NCI-H82 (cell line): ENCODE data around the gene ART3.
"Not testable (repeated sequence)": the region's sequence is repeated elsewhere in the genome, so short reads cannot be mapped to it uniquely, and the experiment has no call there.

Source experiments
- DNase-seq: peaks from one replicate; lab custom pipeline; 2025; lab: John Stamatoyannopoulos, UW

ART3 gene, protein sequence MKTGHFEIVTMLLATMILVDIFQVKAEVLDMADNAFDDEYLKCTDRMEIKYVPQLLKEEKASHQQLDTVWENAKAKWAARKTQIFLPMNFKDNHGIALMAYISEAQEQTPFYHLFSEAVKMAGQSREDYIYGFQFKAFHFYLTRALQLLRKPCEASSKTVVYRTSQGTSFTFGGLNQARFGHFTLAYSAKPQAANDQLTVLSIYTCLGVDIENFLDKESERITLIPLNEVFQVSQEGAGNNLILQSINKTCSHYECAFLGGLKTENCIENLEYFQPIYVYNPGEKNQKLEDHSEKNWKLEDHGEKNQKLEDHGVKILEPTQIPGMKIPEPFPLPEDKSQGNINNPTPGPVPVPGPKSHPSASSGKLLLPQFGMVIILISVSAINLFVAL

GRCh38 chr4:76074468-76074867 is at the start of gene ART3:
TSS of gene ART3 (plus strand) at chr4:76074709. CDS start at chr4:76075890, 1,181 bp downstream.
- DNase-seq, result no peak

DNA sequence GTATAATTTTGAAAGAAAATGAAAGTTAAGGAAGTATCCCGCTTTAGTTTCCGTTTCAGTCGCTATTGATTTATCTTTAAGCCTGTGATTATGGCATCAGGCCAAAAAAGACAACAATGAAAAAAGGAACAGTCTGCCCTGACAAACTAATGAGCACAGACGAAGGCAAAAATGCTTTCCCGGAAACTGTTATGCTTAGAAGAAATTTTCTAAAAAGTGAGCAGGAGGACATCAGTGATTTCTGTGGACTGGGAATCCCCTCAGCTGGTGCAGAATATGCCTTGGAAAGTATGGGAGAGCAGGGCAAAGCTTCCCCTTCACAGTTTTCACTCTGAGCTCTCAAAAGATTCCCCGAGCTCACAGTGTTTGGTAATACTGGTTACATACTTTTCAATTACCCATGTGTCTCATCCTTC is 46.2 kb upstream of the ART3 start:
- peak; percentile 52 for DNase-seq

DNA sequence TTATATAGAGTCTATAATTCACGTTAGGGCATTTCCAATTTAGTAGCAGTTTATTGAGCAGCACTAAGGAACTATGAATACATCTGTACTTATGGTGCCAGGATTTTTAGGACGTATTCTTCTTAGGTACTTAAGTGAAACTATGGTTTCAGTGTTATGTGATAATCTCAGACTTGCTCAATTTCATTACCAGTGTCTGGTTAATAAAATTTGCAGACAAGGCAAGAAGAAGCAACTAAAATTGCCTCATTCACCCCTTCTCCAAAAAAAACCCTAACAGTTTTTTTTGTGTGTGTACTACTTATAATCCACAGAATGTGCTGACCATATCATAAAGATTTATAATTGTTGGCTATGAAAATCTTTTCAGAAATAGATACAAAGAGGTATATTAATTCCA is 45.2 kb upstream of the ART3 start:
- DNase-seq, result no peak

- DNase-seq, result peak; percentile 80
Measured at GRCh38 chr4:76035141-76035540, 39.4 kb upstream of the ART3 start.

DNA sequence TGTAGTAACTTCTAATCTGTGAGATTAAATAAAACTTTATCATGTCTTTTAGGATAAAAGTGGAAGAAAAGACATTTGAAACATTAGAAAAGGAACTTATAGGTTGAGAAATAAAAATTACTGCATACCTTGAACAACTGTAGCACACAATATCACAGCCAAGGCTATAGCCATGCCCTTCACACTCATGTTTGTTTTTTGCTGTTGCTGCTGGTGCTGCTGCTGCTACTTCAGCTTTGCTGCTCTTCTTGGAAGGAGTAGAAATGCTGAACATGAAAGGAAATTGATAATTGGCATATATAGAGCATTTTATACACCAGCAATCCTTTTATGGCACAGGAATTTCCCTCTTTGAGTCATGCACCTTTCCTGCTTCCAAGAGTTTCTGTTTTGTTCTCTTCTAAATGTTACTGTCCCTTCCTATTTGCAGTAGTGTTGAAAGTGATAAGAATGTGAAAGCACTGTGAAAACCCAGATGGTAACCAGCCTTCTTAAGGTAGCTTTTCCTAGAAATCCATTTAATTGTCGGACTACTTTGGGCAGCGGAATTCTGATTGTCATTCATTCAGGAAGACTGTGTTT is 38.6 kb upstream of the ART3 start, which contains the start of gene CXCL11:
TSS of gene CXCL11 (minus strand) at position 272 of the 582 bp plus-strand sequence. CDS start at position 189, 83 bp downstream.
- DNase-seq, result peak; percentile 47

DNA sequence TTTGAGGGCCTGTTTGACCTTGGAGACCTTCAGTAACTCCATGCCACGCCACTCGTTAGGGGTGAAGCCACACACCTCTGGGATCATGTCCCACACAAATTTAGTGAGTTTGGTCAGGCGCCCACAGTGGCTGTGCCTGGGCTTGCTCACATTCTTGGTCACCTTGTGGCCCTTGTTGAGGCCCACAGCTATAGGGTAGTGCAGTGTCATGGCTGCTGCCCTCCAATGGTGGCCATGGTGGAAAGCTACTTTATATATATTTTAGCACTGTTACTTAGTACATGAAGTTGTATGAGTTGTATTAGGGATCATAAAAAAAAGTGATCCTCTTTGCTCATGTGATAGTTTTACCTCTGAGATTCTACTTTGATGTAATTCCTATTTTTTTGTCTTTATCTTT is 37.7 kb upstream of the ART3 start:
- peak; percentile 30 for DNase-seq

DNA sequence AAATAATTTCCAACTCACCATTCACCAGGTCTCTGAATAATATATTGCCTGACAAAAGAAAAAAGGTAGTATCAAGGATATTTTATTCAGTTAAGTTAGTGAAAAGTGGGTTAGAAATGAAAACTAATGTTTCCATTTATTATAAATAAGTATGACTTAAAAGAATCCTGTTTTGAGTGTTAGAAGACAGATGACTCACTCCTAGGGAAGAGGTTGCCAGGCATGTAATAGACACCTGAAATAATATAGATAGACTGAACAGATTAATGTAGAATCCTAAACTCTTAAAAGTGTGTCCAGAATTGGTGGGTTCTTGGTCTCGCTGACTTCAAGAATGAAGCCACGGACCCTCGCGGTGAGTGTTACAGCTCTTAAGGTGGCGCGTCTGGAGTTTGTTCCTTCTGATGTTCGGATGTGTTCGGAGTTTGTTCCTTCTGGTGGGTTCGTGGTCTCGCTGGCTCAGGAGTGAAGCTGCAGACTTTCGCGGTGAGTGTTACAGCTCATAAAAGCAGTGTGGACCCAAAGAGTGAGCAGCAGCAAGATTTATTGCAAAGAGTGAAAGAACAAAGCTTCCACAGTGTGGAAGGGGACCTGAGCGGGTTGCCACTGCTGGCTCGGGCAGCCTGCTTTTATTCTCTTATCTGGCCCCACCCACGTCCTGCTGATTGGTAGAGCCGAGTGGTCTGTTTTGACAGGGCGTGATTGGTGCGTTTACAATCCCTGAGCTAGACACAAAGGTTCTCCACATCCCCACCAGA is 32.1 kb upstream of the ART3 start:
- not testable (repeated sequence) for DNase-seq

DNA sequence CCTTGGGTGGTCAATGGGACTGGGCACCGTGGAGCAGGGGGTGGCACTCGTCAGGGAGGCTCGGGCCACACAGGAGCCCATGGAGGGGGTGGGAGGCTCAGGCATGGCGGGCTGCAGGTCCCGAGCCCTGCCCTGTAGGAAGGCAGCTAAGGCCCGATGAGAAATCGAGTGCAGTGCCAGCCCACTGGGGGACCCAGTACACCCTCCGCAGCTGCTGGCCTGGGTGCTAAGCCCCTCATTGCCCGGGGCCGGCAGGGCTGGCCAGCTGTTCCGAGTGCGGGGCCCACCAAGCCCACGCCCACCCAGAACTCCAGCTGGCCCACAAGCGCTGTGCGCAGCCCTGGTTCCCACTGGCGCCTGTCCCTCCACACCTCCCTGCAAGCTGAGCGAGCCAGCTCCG is 31.2 kb upstream of the ART3 start:
- DNase-seq, result not testable (repeated sequence)

DNA sequence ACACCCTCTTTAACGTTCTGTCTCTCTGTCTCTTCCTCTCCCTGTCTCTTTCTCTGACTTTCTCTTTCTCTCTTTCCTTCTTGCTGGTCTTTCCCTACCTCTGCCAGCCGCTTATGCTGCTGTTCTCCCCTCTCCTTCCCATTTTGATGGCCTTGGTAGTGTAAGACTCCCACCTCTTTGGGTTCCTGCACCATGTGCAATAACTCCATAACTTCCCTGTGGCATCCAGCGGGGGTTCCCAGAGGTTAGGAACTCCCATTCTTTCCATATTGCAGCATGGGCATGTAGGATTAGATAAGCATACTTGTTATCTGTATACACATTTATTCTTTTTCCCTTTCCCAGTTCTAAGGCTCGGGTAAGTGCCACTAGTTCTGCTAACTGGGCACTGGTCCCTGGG is 29.8 kb upstream of the ART3 start:
- DNase-seq, result not testable (repeated sequence)

DNA sequence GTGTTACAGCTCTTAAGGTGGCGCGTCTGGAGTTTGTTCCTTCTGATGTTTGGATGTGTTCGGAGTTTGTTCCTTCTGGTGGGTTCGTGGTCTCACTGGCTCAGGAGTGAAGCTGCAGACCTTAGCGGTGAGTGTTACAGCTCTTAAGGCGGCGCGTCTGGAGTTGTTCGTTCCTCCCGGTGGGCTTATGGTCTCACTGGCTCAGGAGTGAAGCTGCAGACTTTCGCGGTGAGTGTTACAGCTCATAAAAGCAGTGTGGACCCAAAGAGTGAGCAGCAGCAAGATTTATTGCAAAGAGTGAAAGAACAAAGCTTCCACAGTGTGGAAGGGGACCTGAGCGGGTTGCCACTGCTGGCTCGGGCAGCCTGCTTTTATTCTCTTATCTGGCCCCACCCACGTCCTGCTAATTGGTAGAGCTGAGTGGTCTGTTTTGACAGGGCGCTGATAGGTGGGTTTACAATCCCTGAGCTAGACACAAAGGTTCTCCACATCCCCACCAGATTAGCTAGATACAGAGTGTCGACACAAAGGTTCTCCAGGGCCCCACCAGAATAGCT is 24.6 kb upstream of the ART3 start:
- DNase-seq, result not testable (repeated sequence)

DNA sequence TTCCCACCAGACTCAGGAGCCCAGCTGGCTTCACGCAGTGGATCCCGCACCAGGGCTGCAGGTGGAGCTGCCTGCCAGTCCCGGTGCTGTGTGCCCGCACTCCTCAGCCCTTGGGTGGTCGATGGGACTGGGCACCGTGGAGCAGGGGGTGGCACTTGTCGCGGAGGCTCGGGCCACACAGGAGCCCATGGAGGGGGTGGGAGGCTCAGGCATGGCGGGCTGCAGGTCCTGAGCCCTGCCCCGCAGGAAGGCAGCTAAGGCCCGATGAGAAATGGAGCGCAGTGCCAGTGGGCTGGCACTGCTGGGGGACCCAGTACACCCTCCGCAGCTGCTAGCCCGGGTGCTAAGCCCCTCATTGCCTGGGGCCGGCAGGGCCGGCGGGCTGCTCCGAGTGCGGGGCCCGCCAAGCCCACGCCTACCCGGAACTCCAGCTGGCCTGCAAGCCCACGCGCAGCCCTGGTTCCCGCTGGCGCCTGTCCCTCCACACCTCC is 23.9 kb upstream of the ART3 start:
- DNase-seq, result not testable (repeated sequence)

- no peak for DNase-seq
Measured at GRCh38 chr4:76053730-76054129, 20.8 kb upstream of the ART3 start.

GRCh38 chr4:76055016-76055415 is 19.5 kb upstream of the ART3 start:
- DNase-seq, result no peak

DNA sequence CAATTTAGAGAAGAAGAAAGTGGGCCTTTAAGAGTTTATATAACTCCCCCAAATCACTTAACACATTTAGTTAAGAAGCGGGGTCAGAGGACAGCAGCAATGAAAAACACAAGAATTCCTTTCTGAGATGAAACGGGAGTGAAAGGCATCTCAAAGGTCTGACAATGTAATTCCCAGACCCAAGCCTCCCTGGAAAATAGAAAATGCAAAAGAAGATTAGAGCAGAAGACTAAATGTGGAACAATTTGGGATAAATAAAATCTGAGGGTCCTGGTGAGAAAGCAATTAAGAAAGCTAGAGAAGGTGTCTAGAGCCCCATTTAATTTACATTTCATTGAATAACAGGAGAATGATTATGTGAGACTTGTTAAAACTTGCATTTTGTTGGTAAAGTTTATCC is 19.1 kb upstream of the ART3 start:
- no peak for DNase-seq

DNA sequence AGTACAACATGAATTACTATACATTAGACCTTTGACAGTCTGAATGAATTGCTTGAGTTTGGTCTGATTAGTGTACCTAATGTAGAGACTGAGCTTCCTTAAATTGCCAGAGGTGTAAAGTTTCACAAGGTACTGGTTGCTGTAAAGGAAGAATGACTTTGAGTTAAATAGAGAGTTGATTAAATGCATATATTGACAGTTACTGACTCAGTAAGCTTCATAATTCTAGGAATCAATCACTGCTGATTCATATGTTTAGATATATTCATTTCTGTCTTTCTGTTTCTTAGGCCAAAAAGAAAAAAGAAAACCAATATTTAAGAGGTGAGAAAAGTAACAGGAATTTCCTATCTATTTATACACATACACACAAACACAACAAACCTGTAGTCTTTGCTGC is 16.2 kb upstream of the ART3 start:
- no peak for DNase-seq

DNA sequence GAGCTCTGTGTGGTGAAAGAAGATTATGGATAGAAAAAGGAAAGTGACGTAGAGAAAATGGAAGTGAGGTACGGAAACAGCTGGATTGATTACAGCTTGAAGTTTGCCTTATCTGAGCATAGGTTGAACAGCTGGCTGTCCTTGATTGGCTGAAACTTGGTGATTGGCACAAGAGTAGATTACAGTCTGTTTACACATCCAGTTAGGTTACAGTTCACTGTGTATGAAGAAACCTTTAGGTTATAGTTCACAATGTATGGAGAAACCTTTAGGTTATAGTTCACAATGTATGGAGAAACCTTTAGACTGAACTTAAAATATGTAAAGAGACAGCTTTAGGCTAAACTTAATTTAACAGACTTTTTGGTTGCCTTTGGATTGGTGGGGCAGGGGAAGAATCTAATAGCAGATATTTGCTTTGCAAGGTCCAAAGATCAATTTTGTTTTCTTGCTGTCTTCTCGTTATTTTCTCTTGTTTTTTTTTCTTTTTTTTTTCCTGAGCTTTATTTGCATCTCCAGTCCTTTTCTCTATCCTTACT is 15.6 kb upstream of the ART3 start:
- no peak for DNase-seq

DNA sequence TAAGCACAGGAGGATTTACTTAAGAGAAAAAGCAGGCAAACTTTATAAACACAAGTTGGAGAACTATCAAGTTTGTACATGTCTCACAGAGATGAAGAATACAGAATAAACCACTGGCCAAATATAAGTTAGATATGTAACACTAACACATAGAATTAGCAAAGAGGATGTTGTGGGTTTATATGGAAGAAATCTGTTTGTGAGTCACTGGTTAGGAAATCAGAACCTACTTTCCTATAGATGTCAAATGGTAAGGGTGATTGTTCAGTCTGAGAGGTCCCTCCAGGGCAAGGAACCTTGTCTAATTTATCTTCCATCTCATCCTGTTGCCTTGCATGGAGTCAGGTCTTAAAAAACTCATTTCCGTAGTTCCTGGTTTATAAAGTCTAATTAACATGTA is 14.8 kb upstream of the ART3 start:
- no peak for DNase-seq

DNA sequence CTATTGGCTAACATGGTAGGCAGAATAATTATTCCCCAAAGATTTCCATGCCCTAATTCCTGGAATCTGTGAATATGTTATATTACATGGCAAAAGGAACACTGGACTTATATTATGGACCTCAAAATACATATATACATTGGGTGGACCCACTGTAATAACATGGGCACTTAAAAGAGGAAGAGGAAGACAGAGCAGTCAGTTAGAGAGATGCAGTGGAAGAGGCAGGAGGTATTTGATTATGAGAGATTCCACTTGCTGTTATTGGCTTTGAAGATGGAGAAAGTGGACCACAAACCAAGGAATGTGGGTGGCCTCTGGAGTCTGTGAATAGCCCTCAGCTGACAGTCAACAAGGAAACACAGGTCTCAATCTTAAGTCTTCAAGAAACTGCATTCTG is 14.0 kb upstream of the ART3 start:
- DNase-seq, result no peak

DNA sequence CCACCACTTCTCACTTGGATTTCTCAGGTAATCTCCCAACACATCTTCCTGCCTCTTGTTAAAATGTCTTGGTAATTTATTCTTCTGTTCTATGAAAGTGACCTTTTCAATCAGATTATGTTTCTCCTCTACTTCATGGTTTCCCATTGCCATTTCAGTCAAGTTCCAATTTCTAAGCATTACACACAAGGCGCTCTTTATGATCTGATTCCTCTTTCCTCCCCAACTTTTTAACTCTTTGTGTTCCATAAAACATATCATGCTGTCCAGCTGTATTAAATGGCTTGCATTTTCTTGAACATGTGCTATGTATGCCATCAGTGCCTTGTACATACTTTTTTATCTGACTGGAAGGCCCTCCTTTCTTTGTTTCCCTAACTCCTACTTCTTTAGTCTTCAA is 13.1 kb upstream of the ART3 start:
- no peak for DNase-seq

DNA sequence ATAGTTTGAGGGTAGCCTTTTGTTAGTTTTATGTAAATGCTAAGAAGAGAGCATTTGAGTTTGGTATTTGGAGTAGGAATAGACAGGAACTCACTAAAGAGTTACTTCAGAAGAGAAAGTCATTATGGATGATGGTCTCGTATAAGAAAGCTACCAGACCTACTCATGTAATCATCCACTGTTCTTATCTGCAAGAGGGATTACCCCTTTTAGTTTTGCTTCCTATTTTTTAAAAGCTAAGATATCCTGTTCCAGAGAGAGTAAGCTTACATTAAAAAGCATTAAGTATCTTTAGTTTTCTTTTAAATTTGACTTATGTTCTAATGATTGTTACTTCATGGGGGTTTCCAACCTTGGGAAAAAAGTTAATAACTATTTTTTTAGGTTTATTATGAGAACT is 12.5 kb upstream of the ART3 start:
- DNase-seq, result no peak

GRCh38 chr4:76066546-76066945 is 8.0 kb upstream of the ART3 start:
- DNase-seq, result no peak

- peak; percentile 84 for DNase-seq
Measured at GRCh38 chr4:76067652-76068286, 6.7 kb upstream of the ART3 start.
